D721Med (cell line): ENCODE results near the gene DUSP10.

Source experiments
- DNase-seq: peaks from one replicate; pipeline ENCODE4 v3.0.0; 2011; ENCODE audit warnings: low spot score; ENCODE audit not compliant: insufficient read length
- FAIRE-seq: peaks from 2 replicates; lab custom pipeline; 2011; peaks lifted over from hg19 to GRCh38; lab: Jason Lieb, UNC
- CTCF ChIP-seq: IDR thresholded peaks from 2 replicates; pipeline ENCODE4 v1.5.1; 2012; ENCODE audit warnings: mild to moderate bottlenecking, control low read depth; ENCODE audit not compliant: insufficient read depth; ENCODE audit errors: missing control alignments

DUSP10 gene

DNA sequence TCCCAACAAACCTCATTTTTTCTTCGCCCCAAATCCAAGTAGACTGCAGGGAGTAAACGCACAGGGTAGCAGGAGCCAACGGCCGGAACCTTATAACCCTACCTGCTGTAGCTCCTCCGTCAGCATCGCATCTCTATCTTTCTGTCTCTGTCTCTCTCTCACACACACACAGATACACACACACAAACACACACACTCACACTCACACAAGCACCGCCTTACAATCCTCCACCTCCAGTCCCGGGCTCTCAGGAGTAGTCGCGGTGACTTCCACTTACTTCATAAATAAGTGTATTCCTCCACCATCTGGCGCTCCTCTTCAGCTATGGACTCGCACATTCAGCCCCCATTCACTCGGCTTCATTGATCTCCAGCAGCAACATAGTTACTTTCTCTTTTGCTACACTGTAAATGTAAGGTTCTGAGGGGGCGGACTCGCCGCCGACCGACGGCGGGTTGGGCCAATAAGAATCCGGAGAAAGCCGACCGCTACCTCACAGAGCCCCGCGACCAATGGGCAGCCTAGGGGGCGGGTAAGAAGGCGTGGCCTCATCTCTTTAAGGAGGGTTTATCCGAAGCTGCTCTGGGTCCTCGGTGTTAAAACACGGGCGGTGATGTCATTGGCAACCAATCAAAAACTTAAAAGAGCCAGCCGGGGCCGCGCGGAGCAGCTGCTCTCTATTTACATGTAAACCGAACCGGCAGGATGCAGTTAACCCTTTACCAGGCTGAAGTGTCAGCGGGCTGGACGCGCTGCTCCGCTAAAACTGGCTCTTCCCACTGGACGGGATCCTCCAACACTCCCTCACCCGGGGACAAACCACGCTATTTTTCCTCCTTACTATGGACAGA lies at the start of gene DUSP10:
DUSP10 (minus strand) TSS at position 387 of the 852 bp plus-strand sequence. CDS start 2,345 bp downstream, outside the sequence.
- TF ChIP-seq CTCF, result no peak
- peak; percentile 93 for DNase-seq
- FAIRE-seq, result peak; percentile 41

- FAIRE-seq (no peak), DNase-seq (no peak)
- TF ChIP-seq CTCF, result no peak
Measured at GRCh38 chr1:221788466-221788865, 46.6 kb upstream of the DUSP10 start.

DNA sequence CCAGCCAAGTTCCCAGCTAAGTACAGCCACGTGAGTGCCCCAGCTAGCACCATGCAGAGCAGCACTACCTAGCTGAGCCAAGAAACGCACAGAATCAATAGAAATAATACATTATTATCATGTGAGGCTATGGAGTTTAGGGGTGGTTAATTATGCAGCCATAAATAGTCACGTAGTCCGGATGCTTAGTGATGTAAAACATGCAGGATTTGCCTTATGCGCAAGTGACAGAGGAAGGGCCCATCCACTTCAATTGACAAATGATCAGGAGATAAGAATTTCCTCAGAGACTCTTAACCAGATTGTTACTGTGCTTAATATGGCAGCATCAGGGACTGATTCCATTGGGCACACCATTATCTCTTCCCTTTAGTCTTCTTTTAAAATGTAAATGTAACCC lies 44.8 kb upstream of the DUSP10 start:
- no peak for DNase-seq
- FAIRE-seq, result no peak
- no peak for TF ChIP-seq CTCF

GRCh38 chr1:221783936-221784335 lies 42.0 kb upstream of the DUSP10 start:
- no peak for TF ChIP-seq CTCF
- FAIRE-seq (no peak), DNase-seq (no peak)

DNA sequence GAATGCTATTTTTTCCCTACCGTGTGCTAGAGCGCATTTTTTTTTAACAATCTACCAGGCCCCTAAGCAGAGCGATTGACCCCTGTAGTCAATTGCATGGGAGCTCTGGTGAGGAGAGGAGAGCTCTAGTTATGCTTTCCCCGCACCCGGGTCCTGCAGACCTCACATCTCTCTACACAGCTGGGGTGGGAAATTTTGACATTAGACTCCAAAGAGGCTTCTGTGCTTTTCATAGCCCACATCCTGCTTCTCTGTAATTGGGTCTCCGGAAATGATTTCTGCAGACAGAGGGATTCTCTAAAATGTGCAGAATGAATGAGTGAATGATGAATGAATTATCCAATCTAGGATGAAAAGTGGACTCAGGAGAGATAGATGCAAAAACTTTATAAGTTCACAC lies 41.5 kb upstream of the DUSP10 start:
- DNase-seq (no peak), FAIRE-seq (no peak)
- TF ChIP-seq CTCF, result no peak

DNA sequence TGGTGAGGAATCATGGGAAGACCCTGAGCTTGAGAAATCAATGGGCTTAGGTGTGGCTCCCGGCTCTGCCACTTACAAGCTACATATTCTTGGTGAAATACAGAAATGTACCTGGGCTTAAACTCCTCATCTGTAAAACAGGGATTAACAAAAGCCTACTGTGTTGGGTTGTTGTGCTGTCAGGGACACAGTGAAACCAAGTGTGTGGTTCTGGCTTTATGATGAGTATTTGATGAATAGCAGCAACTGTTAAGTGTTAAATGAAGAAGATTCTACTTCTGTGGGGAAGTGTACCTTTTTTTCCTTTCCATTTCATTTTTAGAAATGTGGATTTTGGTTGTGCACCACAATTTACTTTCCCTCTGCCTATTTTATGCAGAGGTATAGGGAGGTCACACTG lies 41.1 kb upstream of the DUSP10 start:
- DNase-seq, result no peak
- no peak for FAIRE-seq
- no peak for TF ChIP-seq CTCF

- no peak for DNase-seq
- no peak for FAIRE-seq
- no peak for TF ChIP-seq CTCF
Measured at GRCh38 chr1:221782477-221782876, 40.6 kb upstream of the DUSP10 start.
